HG03354 (cell line): ENCODE results near the gene PRIM2.
A peak's percentile ranks its signal among the peaks of the same experiment; 100 is the strongest.
"Not testable (repeated sequence)": the region's sequence is repeated elsewhere in the genome, so short reads cannot be mapped to it uniquely, and the experiment has no call there.

Source experiments
- ATAC-seq: cut with Tn5 transposase; IDR thresholded peaks from one replicate; pipeline ENCODE4 v1.9.1; 2021; ENCODE audit warnings: mild to moderate bottlenecking; ENCODE audit not compliant: unreplicated experiment, poor library complexity, severe bottlenecking

Gene PRIM2

GRCh38 chr6:57358319-57358718 lies 40.9 kb downstream of the PRIM2 start:
- not testable (repeated sequence) for ATAC-seq

GRCh38 chr6:57359766-57360165 lies 42.3 kb downstream of the PRIM2 start:
- not testable (repeated sequence) for ATAC-seq

GRCh38 chr6:57362340-57362739 lies 44.9 kb downstream of the PRIM2 start:
- ATAC-seq = not testable (repeated sequence)

- not testable (repeated sequence) for ATAC-seq
These were observed 47.7 kb downstream of the PRIM2 start for GRCh38 chr6:57365076-57365583.

GRCh38 chr6:57368965-57369731 lies 51.7 kb downstream of the PRIM2 start:
- not testable (repeated sequence) for ATAC-seq

- not testable (repeated sequence) for ATAC-seq
These were observed 54.3 kb downstream of the PRIM2 start for GRCh38 chr6:57371779-57372178.

- ATAC-seq = not testable (repeated sequence)
These were observed 57.3 kb downstream of the PRIM2 start for GRCh38 chr6:57374764-57375163.

GRCh38 chr6:57376083-57376482 lies 58.7 kb downstream of the PRIM2 start:
- ATAC-seq = not testable (repeated sequence)

- peak; percentile 57 for ATAC-seq
These were observed 71.7 kb downstream of the PRIM2 start for GRCh38 chr6:57389038-57389592.

GRCh38 chr6:57390818-57391217 lies 73.4 kb downstream of the PRIM2 start:
- ATAC-seq = not testable (repeated sequence)

- ATAC-seq = not testable (repeated sequence)
These were observed 74.6 kb downstream of the PRIM2 start for GRCh38 chr6:57392047-57392446.

- peak; percentile 8 for ATAC-seq
These were observed 101.9 kb downstream of the PRIM2 start for GRCh38 chr6:57419341-57419740.

GRCh38 chr6:57421503-57421902 lies 104.1 kb downstream of the PRIM2 start:
- peak; percentile 57 for ATAC-seq

- no peak for ATAC-seq
These were observed 106.0 kb downstream of the PRIM2 start for GRCh38 chr6:57423468-57423867.

GRCh38 chr6:57431742-57432141 lies 114.3 kb downstream of the PRIM2 start:
- not testable (repeated sequence) for ATAC-seq

- no peak for ATAC-seq
These were observed 114.7 kb downstream of the PRIM2 start for GRCh38 chr6:57432157-57432556.

- ATAC-seq = peak; percentile 81
These were observed 115.7 kb downstream of the PRIM2 start for GRCh38 chr6:57432919-57433684.

GRCh38 chr6:57433790-57434189 lies 116.4 kb downstream of the PRIM2 start:
- ATAC-seq = not testable (repeated sequence)

- no peak for ATAC-seq
These were observed 117.5 kb downstream of the PRIM2 start for GRCh38 chr6:57434944-57435343.

GRCh38 chr6:57435475-57436160 lies 118.2 kb downstream of the PRIM2 start:
- no peak for ATAC-seq
